H1 (cell line): ENCODE measurements around the gene RPS6KA2. TPM values are rescaled to one million over a fixed set of nuclear protein-coding genes. Genes with fewer than 3 reads are reported as not detected.

ENCODE experiments used
- CTCF ChIA-PET: fragments of 300-600 bp; sonication (Branson Sonifier 250); formaldehyde crosslinking; loops from one replicate; lab custom pipeline; 2021; ENCODE audit not compliant: partially characterized antibody; lab: Charles Lee
- POLR2A ChIA-PET: fragments of 300-600 bp; sonication (Branson Sonifier 250); formaldehyde crosslinking; loops from one replicate; lab custom pipeline; 2021; ENCODE audit warnings: inconsistent platforms; ENCODE audit not compliant: partially characterized antibody; lab: Charles Lee
- DNase-seq, 2 experiments: peaks; one replicate each; pipeline versions ENCODE4 v3.0.0 to v3.0.0-alpha.2; 2010 to 2022; ENCODE audit warnings: low spot score in 2 of 2, low read depth in 1 of 2, mixed read lengths in 1 of 2
- FAIRE-seq: peaks from 2 replicates; lab custom pipeline; 2011; peaks lifted over from hg19 to GRCh38; lab: Jason Lieb, UNC
- H2AFZ ChIP-seq: 2 replicates; pipeline ENCODE4 v1.8.1; 2012; ENCODE audit warnings: low read length, inconsistent platforms
- H2AK5ac ChIP-seq: 2 replicates; pipeline ENCODE4 v1.6.1; 2013; ENCODE audit warnings: low read depth, low read length
- H2BK120ac ChIP-seq: replicated peaks from 2 replicates; pipeline ENCODE3; 2013; ENCODE audit warnings: low read depth, low read length, inconsistent platforms
- H2BK12ac ChIP-seq: 2 replicates; pipeline ENCODE4 v1.6.1; 2013; ENCODE audit warnings: low read depth, low read length
- H2BK15ac ChIP-seq: 2 replicates; pipeline ENCODE4 v1.6.1; 2013; ENCODE audit warnings: low read length
- H2BK20ac ChIP-seq: 2 replicates; pipeline ENCODE4 v1.6.1; 2013; ENCODE audit warnings: low read length
- H2BK5ac ChIP-seq: 2 replicates; pipeline ENCODE4 v1.6.1; 2013; ENCODE audit warnings: low read depth, low read length
- H3K14ac ChIP-seq: 2 replicates; pipeline ENCODE4 v1.6.1; 2013; ENCODE audit warnings: inconsistent platforms; ENCODE audit not compliant: insufficient read length
- H3K18ac ChIP-seq: 2 replicates; pipeline ENCODE4 v1.6.1; 2013; ENCODE audit warnings: low read length; ENCODE audit errors: extremely low read depth
- H3K23ac ChIP-seq: 2 replicates; pipeline ENCODE4 v1.6.1; 2013; ENCODE audit warnings: inconsistent platforms; ENCODE audit not compliant: insufficient read length
- H3K23me2 ChIP-seq: 2 replicates; pipeline ENCODE4 v1.6.1; 2013; ENCODE audit warnings: low read depth, low read length
- H3K27ac ChIP-seq: 2 replicates; pipeline ENCODE4 v1.6.1; 2011; ENCODE audit warnings: low read depth, low read length, inconsistent platforms
- H3K27me3 ChIP-seq, 4 experiments: replicated peaks in 1 of 4; 1 replicate in 1 of 4; 2 replicates in 3 of 4; pipeline versions ENCODE4 v1.6.1 to v1.8.1; 2011 to 2013; ENCODE audit warnings: low read length in 3 of 4, mild to moderate bottlenecking in 3 of 4, inconsistent platforms in 2 of 4, mixed read lengths in 2 of 4, moderate library complexity in 1 of 4; ENCODE audit not compliant: control insufficient read depth in 3 of 4, insufficient read depth in 3 of 4; ENCODE audit errors: extremely low read depth in 1 of 4
- H3K36me3 ChIP-seq, 4 experiments: 2 replicates each; pipeline versions ENCODE4 v1.6.1 to v1.8.1; 2011 to 2013; ENCODE audit warnings: mild to moderate bottlenecking in 4 of 4, low read length in 3 of 4, moderate library complexity in 2 of 4, control low read depth in 1 of 4, inconsistent platforms in 1 of 4; ENCODE audit not compliant: insufficient read depth in 4 of 4, control insufficient read depth in 2 of 4
- H3K4ac ChIP-seq: replicated peaks from 2 replicates; pipeline ENCODE3; 2013; ENCODE audit warnings: low read length, low read depth, mixed read lengths, inconsistent platforms; ENCODE audit not compliant: insufficient read length
- H3K4me1 ChIP-seq, 4 experiments: replicated peaks in 1 of 4; 1 replicate in 1 of 4; 2 replicates in 3 of 4; pipeline versions ENCODE4 v1.6.1 to v1.8.1; 2011 to 2013; ENCODE audit warnings: low read length in 3 of 4, inconsistent platforms in 2 of 4, mixed read lengths in 1 of 4; ENCODE audit not compliant: insufficient read depth in 4 of 4, control insufficient read depth in 3 of 4
- H3K4me2 ChIP-seq, 2 experiments: 2 replicates each; pipeline versions ENCODE4 v1.6.1 to v1.8.1; 2011 to 2013; ENCODE audit warnings: low read depth in 2 of 2, low read length in 2 of 2, control low read depth in 1 of 2, inconsistent platforms in 1 of 2, mild to moderate bottlenecking in 1 of 2; ENCODE audit not compliant: insufficient read depth in 1 of 2
- H3K4me3 ChIP-seq, 4 experiments: fragments of 200-600, 300-600 bp in 1 of 4; sonication (generic), shearing (Covaris generic), sonication (Bioruptor Twin) in 1 of 4; 2 replicates each; pipeline versions ENCODE4 v1.5.1 to v1.8.1; 2011 to 2016; ENCODE audit warnings: low read length in 4 of 4, low read depth in 3 of 4, control low read depth in 2 of 4, inconsistent platforms in 2 of 4, mild to moderate bottlenecking in 2 of 4, mixed read lengths in 1 of 4, moderate library complexity in 1 of 4; ENCODE audit not compliant: insufficient read depth in 2 of 4; ENCODE audit errors: extremely low read depth in 1 of 4
- H3K56ac ChIP-seq: replicated peaks from 2 replicates; pipeline ENCODE3; 2013; ENCODE audit warnings: low read depth, mild to moderate bottlenecking, mixed read lengths, low read length, inconsistent platforms; ENCODE audit not compliant: insufficient read length
- H3K79me1 ChIP-seq: 2 replicates; pipeline ENCODE4 v1.6.1; 2013; ENCODE audit warnings: low read depth, low read length, control low read depth
- H3K79me2 ChIP-seq, 2 experiments: 2 replicates each; pipeline versions ENCODE4 v1.6.1 to v1.8.1; 2012 to 2013; ENCODE audit warnings: low read length in 2 of 2, mild to moderate bottlenecking in 2 of 2, inconsistent platforms in 1 of 2; ENCODE audit not compliant: insufficient read depth in 2 of 2, control insufficient read depth in 1 of 2
- H3K9ac ChIP-seq, 4 experiments: replicated peaks in 1 of 4; 1 replicate in 1 of 4; 2 replicates in 3 of 4; pipeline versions ENCODE4 v1.6.1 to v1.8.1; 2011 to 2013; ENCODE audit warnings: low read depth in 3 of 4, low read length in 3 of 4, control low read depth in 2 of 4, mild to moderate bottlenecking in 2 of 4, moderate library complexity in 2 of 4, inconsistent platforms in 1 of 4; ENCODE audit errors: extremely low read depth in 1 of 4
- H3K9me3 ChIP-seq, 2 experiments: 2 replicates each; pipeline versions ENCODE4 v1.6.1 to v1.8.1; 2012 to 2013; ENCODE audit warnings: mild to moderate bottlenecking in 2 of 2, moderate library complexity in 2 of 2, control low read depth in 1 of 2, inconsistent platforms in 1 of 2, low read depth in 1 of 2, low read length in 1 of 2, mixed read lengths in 1 of 2; ENCODE audit not compliant: insufficient read depth in 2 of 2
- H4K20me1 ChIP-seq, 2 experiments: replicated peaks in 1 of 2; 2 replicates each; pipeline versions ENCODE3 to v1.8.1; 2011 to 2013; ENCODE audit warnings: inconsistent platforms in 2 of 2, low read length in 2 of 2, mild to moderate bottlenecking in 1 of 2; ENCODE audit not compliant: insufficient read depth in 2 of 2, control insufficient read depth in 1 of 2
- H4K5ac ChIP-seq: 2 replicates; pipeline ENCODE4 v1.6.1; 2013; ENCODE audit warnings: low read length, low read depth, mixed read lengths, inconsistent platforms; ENCODE audit not compliant: insufficient read length
- H4K8ac ChIP-seq: 2 replicates; pipeline ENCODE4 v1.8.0; 2013; ENCODE audit warnings: mild to moderate bottlenecking, moderate library complexity, low read length, inconsistent platforms; ENCODE audit not compliant: insufficient read depth; ENCODE audit errors: extremely low read depth
- H4K91ac ChIP-seq: replicated peaks from 2 replicates; pipeline ENCODE3; 2013; ENCODE audit warnings: low read length, mixed read lengths, inconsistent platforms; ENCODE audit not compliant: insufficient read length
- ASH2L ChIP-seq: fragments of 200-600, 300-600 bp; sonication (generic); IDR thresholded peaks from one replicate; pipeline ENCODE4 v1.7.1; 2017; ENCODE audit warnings: low read length
- ATF2 ChIP-seq: IDR thresholded peaks from 2 replicates; pipeline ENCODE4 v1.6.1; 2012; ENCODE audit warnings: low read length, inconsistent platforms
- BACH1 ChIP-seq: IDR thresholded peaks from 2 replicates; pipeline ENCODE4 v1.6.1; 2012; ENCODE audit warnings: low read length, improper control_type of control experiment
- CEBPB ChIP-seq: IDR thresholded peaks from 2 replicates; pipeline ENCODE4 v1.6.1; 2012; ENCODE audit warnings: low read depth, low read length
- HDAC2 ChIP-seq, 2 experiments: fragments of 300-600 bp in 1 of 2; sonication (generic) in 1 of 2; IDR thresholded peaks; 2 replicates each; pipeline ENCODE4 v1.6.1; 2011 to 2012; ENCODE audit warnings: low read depth in 2 of 2, low read length in 2 of 2, mild to moderate bottlenecking in 2 of 2, moderate library complexity in 2 of 2, borderline replicate concordance in 1 of 2, inconsistent platforms in 1 of 2
- KDM4A ChIP-seq: IDR thresholded peaks from one replicate; pipeline ENCODE4 v1.7.1; 2012; ENCODE audit warnings: low read depth, mild to moderate bottlenecking, moderate library complexity, low read length, inconsistent platforms; ENCODE audit not compliant: severe bottlenecking
- NRF1 ChIP-seq: IDR thresholded peaks from 2 replicates; pipeline ENCODE4 v1.6.1; 2011; ENCODE audit warnings: mild to moderate bottlenecking, low read depth, low read length, improper control_type of control experiment
- RFX5 ChIP-seq: IDR thresholded peaks from 2 replicates; pipeline ENCODE4 v1.6.1; 2011; ENCODE audit warnings: low read depth, low read length, improper control_type of control experiment, borderline replicate concordance
- SIRT6 ChIP-seq: IDR thresholded peaks from one replicate; pipeline ENCODE4 v1.7.1; 2012; ENCODE audit warnings: low read length, inconsistent platforms
- TAF1 ChIP-seq: IDR thresholded peaks from 2 replicates; pipeline ENCODE4 v1.6.1; 2011; ENCODE audit warnings: mild to moderate bottlenecking, low read depth, low read length
- TEAD4 ChIP-seq: IDR thresholded peaks from 2 replicates; pipeline ENCODE4 v1.6.1; 2012; ENCODE audit warnings: low read depth, low read length, inconsistent platforms, mixed read lengths
- WGBS, 2 experiments: shearing (Covaris generic) in 1 of 2; methylation state at CpG; one replicate each; pipeline versions ENCODE4 v1.1.6 to v1.1.7; 2013 to 2015; ENCODE audit warnings: low lambda C conversion rate in 2 of 2, mixed read lengths in 2 of 2, inconsistent platforms in 1 of 2, low coverage in 1 of 2, missing lambda C conversion rate in 1 of 2; ENCODE audit not compliant: insufficient replicate concordance in 2 of 2, insufficient coverage in 1 of 2, insufficient read length in 1 of 2; ENCODE audit errors: extremely low coverage in 1 of 2, missing lambda C conversion rate in 1 of 2; 5-methylcytosine and 5-hydroxymethylcytosine counted together
- polyA plus RNA-seq, 7 experiments: library from polyadenylated mRNA; depleted of rRNA in 3 of 7; stranded (reverse) in 5 of 7; unstranded in 2 of 7; fragments of >200 nt in 5 of 7; fragments of 200-250 nt in 2 of 7; gene quantifications; 1 replicate in 5 of 7; 2 replicates in 1 of 7; 4 replicates in 1 of 7; pipeline versions ENCODE4 v1.2.1 to v1.2.3, GENCODE V29; 2011 to 2013; ENCODE audit warnings: missing spikeins in 2 of 7, mixed read lengths in 2 of 7
- total RNA-seq: library from RNA; stranded (reverse); fragmentation: NEBNext Ultra II Directional; extraction: Animal tissue kit (Norgen Biotek cat#: 25700); gene quantifications from 2 replicates; pipeline ENCODE4 v1.2.1, GENCODE V29; 2021

RPS6KA2 gene
- total and polyA plus RNA-seq, 2 of the 8 experiments (the other 6 are each of a cell fraction or from before 2014, with no cell fraction given), result 8.8 to 25.7 TPM

- H3K4me2 ChIP-seq, result no peak overlapping the region
Measured at GRCh38 chr6:166599205-166599604, 27.8 kb downstream of the RPS6KA2 start.

More at GRCh38 chr6:166599205-166599604, 27.8 kb downstream of the RPS6KA2 start:
- Histone ChIP-seq H2AFZ (no peak overlapping the region), H3K4me1 (peaks cover 0 to 4% (median 0%) of the 10 kb centered on the region in 4 experiments; a peak in 5 of 7 replicates), H4K91ac (no peak overlapping the region), H3K4ac (no peak overlapping the region), H3K36me3 (no peaks in the 10 kb centered on the region), H3K9ac (no peak overlapping the region), H3K14ac (no peak overlapping the region), H4K20me1 (peaks cover 5 to 14% of the 10 kb centered on the region in 2 experiments), H2BK12ac (no peak overlapping the region), H3K9me3 (no peaks in the 10 kb centered on the region), H3K56ac (no peak overlapping the region), H4K8ac (no peak overlapping the region), H3K27ac (no peak overlapping the region), H2BK120ac (no peak overlapping the region), H2BK15ac (no peak overlapping the region), H3K79me1 (peaks cover 7% of the 10 kb centered on the region; the same call in 1 of the 2 replicates), H4K5ac (no peak overlapping the region), H2BK5ac (no peak overlapping the region), H2BK20ac (no peak overlapping the region), H2AK5ac (no peak overlapping the region), H3K4me3 (no peak overlapping the region), H3K18ac (no peak overlapping the region), H3K27me3 (no peaks in the 10 kb centered on the region; a peak in 1 of 7 replicates), H3K23ac (no peak overlapping the region), H3K79me2 (peaks cover 0 to 22% of the 10 kb centered on the region in 2 experiments), H3K23me2 (no peaks in the 10 kb centered on the region)
- WGBS, 2 experiments, result 88% methylated on average over 5 of the region's 5 CpGs; no CpG with 5 or more reads in 1 of the 2 experiments
- FAIRE-seq, result no peak
- ChIA-PET POLR2A (interaction anchor here (0.8 kb wide), 1 partner anchor 28 kb away, joined by 4 read pairs; the partner anchor contains the start of gene RPS6KA2), CTCF (interaction anchor here (1.0 to 1.6 kb wide), 4 partner anchors 11 to 114 kb away, joined by 3 to 6 read pairs (median 4); no protein-coding TSS in a partner anchor)
- TF ChIP-seq HDAC2 (IDR thresholded peaks at IDR 0.05; ENCODE audit: borderline replicate concordance in 1 of 2, low read depth in 2 of 2, low read length in 2 of 2), result no peak
- no peak for TF ChIP-seq CEBPB
- TF ChIP-seq TAF1, result no peak
- no peak for TF ChIP-seq ASH2L
- no peak for TF ChIP-seq BACH1
- TF ChIP-seq TEAD4, result no peak
- no peak for TF ChIP-seq ATF2
- TF ChIP-seq NRF1, result no peak
- no peak for TF ChIP-seq SIRT6
- no peak for TF ChIP-seq KDM4A
- TF ChIP-seq RFX5, result no peak
- no peak for DNase-seq
